ENCODE measurements around the gene SLAMF9. TPM values are rescaled to one million over a fixed set of nuclear protein-coding genes. Genes with fewer than 3 reads are reported as not detected.

SLAMF9 gene
- total RNA-seq, 1 experiment from 2014 or later = not detected

- H4K20me1 ChIP-seq (ENCODE audit: insufficient read depth) = no peaks in the 10 kb centered on the region
- intact Hi-C loops (cut with micrococcal nuclease) = no loop called here
- H3K9ac ChIP-seq (ENCODE audit: low read length) = no peak overlapping the region
- no peak overlapping the region for H2AFZ ChIP-seq (ENCODE audit: low read depth, low read length, poor library complexity, severe bottlenecking)
- ATAC-seq (no peak), DNase-seq (ENCODE audit: low read depth, low spot score) (no peak)
- no peaks in the 10 kb centered on the region for H3K9me3 ChIP-seq (ENCODE audit: control insufficient read depth in 1 of 2, insufficient read depth in 1 of 2, low read depth in 1 of 2, low read length in 2 of 2)
- H3K27me3 ChIP-seq (ENCODE audit: insufficient read depth, low read length) = no peaks in the 10 kb centered on the region
- no peaks in the 10 kb centered on the region for H3K9me2 ChIP-seq (ENCODE audit: insufficient read depth)
- no peak overlapping the region for H3K4me3 ChIP-seq (replicated peaks in 1 of 2; ENCODE audit: low read depth in 1 of 2, low read length in 2 of 2)
- ChIA-PET CTCF (interaction anchor here (10.1 kb wide), 1 partner anchor 65 kb away, joined by 170 read pairs; no protein-coding TSS in a partner anchor), RAD21 (ENCODE audit: low non-redundant PET in 1 of 2, low total read pairs in 2 of 2, uncharacterized antibody in 2 of 2, unreplicated experiment in 2 of 2) (interaction anchor here in 1 of 2 experiments (1.0 kb wide), 1 partner anchor 67 kb away, joined by 3 read pairs; no protein-coding TSS in a partner anchor), POLR2A (no interaction called here)
- H3K4me1 ChIP-seq (ENCODE audit: control insufficient read depth in 1 of 2, insufficient read depth in 2 of 2, low read length in 2 of 2) = peaks cover 7 to 30% of the 10 kb centered on the region in 2 experiments
- no peak for TF ChIP-seq ZFX (IDR thresholded peaks at IDR 0.05)
- no peak for TF ChIP-seq JUND (IDR thresholded peaks at IDR 0.05)
- TF ChIP-seq CBX3 (IDR thresholded peaks at IDR 0.05; ENCODE audit: low read depth) = no peak
- TF ChIP-seq EZH2 (IDR thresholded peaks at IDR 0.05) = no peak
- TF ChIP-seq ZBTB33 (IDR thresholded peaks at IDR 0.05; ENCODE audit: extremely low read depth, insufficient replicate concordance, low read length) = no peak
- no peak for TF ChIP-seq CTCF (IDR thresholded peaks at IDR 0.05 in 2 of 3, conservative IDR thresholded peaks at IDR 0.05 in 1 of 3; ENCODE audit: borderline replicate concordance in 1 of 3, insufficient read depth in 1 of 3, low read depth in 2 of 3, low read length in 2 of 3)
- TF ChIP-seq RAD21 (IDR thresholded peaks at IDR 0.05; ENCODE audit: low read depth) = no peak
- TF ChIP-seq ELF1 (IDR thresholded peaks at IDR 0.05; ENCODE audit: borderline replicate concordance, low read depth) = no peak
- no peak for TF ChIP-seq YY1 (IDR thresholded peaks at IDR 0.05; ENCODE audit: extremely low read depth, insufficient replicate concordance, low read depth, low read length)
- H3K4me2 ChIP-seq (ENCODE audit: low read length) = no peak overlapping the region
- no peaks in the 10 kb centered on the region for H3K79me2 ChIP-seq (ENCODE audit: insufficient read depth, low read length)
- no TSS peak for BruUV-seq (replicated peaks)
- H3K36me3 ChIP-seq (ENCODE audit: control insufficient read depth in 1 of 2, insufficient read depth in 2 of 2, low read length in 2 of 2) = no peaks in the 10 kb centered on the region
- no peak overlapping the region for H3K27ac ChIP-seq (ENCODE audit: low read depth, low read length)
Observed at GRCh38 chr1:159941141-159941540, 12.9 kb downstream of the SLAMF9 start.
